Eye (tissue), 1 donor: ENCODE measurements around the gene DCP1B.

Experiments
- DNase-seq: peaks from one replicate; pipeline ENCODE4 v3.0.0-alpha.2; 2015

DCP1B gene

GRCh38 chr12:2017546-2018337 lies 13.5 kb upstream of the DCP1B start:
- DNase-seq = peak; percentile 60

GRCh38 chr12:2016862-2017545 lies 12.7 kb upstream of the DCP1B start:
- no peak for DNase-seq

- DNase-seq = no peak
Measured at GRCh38 chr12:2014231-2014630, 10.0 kb upstream of the DCP1B start.

GRCh38 chr12:2013527-2014223 lies 9.4 kb upstream of the DCP1B start:
- DNase-seq = no peak

GRCh38 chr12:2013086-2013485 lies 8.8 kb upstream of the DCP1B start:
- no peak for DNase-seq

GRCh38 chr12:2011643-2012607 lies 7.7 kb upstream of the DCP1B start:
- no peak for DNase-seq

- no peak for DNase-seq
Measured at GRCh38 chr12:2009623-2010022, 5.4 kb upstream of the DCP1B start.

- DNase-seq = no peak
Measured at GRCh38 chr12:2008677-2009076, 4.4 kb upstream of the DCP1B start.

- no peak for DNase-seq
Measured at GRCh38 chr12:2003676-2004112, 563 bp downstream of the DCP1B start.

GRCh38 chr12:1995205-1995896 lies 8.9 kb downstream of the DCP1B start:
- no peak for DNase-seq

- DNase-seq = no peak
Measured at GRCh38 chr12:1994429-1995143, 9.7 kb downstream of the DCP1B start.

- no peak for DNase-seq
Measured at GRCh38 chr12:1993871-1994371, 10.3 kb downstream of the DCP1B start.

GRCh38 chr12:1993341-1993740 lies 10.9 kb downstream of the DCP1B start:
- DNase-seq = no peak

GRCh38 chr12:1992732-1993131 lies 11.5 kb downstream of the DCP1B start:
- DNase-seq = no peak

GRCh38 chr12:1989111-1989510 lies 15.1 kb downstream of the DCP1B start:
- DNase-seq = no peak

GRCh38 chr12:1984759-1985158 lies 19.5 kb downstream of the DCP1B start:
- peak; percentile 3 for DNase-seq

- no peak for DNase-seq
Measured at GRCh38 chr12:1980282-1980681, 24.0 kb downstream of the DCP1B start.

- no peak for DNase-seq
Measured at GRCh38 chr12:1978078-1978862, 26.0 kb downstream of the DCP1B start.

GRCh38 chr12:1977588-1977987 lies 26.7 kb downstream of the DCP1B start:
- no peak for DNase-seq

- no peak for DNase-seq
Measured at GRCh38 chr12:1977109-1977508, 27.1 kb downstream of the DCP1B start.
